Small intestine (tissue), 7 donors: Measurements from ENCODE around the gene ZNF384. TPM values are rescaled to one million over a fixed set of nuclear protein-coding genes. Genes with fewer than 3 reads are reported as not detected.
A peak's percentile ranks its signal among the peaks of the same experiment; 100 is the strongest.
"Not testable (repeated sequence)": the region's sequence is repeated elsewhere in the genome, so short reads cannot be mapped to it uniquely, and the experiment has no call there.

Experiments
- DNase-seq, 2 donors: peaks; one replicate each; pipeline versions ENCODE4 v3.0.0 to v3.0.0-alpha.2; 2013
- FAIRE-seq: peaks from 2 replicates; lab custom pipeline; 2012; peaks lifted over from hg19 to GRCh38; lab: Jason Lieb, UNC
- H3K27ac ChIP-seq, 3 donors: one replicate each; pipeline ENCODE4 v1.5.1; 2013; ENCODE audit warnings: low read length in 2 of 3, mild to moderate bottlenecking in 2 of 3, control low read depth in 1 of 3, inconsistent platforms in 1 of 3, low read depth in 1 of 3, moderate library complexity in 1 of 3
- H3K27me3 ChIP-seq, 3 donors: one replicate each; pipeline ENCODE4 v1.6.1; 2013; ENCODE audit warnings: low read length in 3 of 3, inconsistent platforms in 1 of 3; ENCODE audit not compliant: control insufficient read depth in 3 of 3, insufficient read depth in 3 of 3
- H3K36me3 ChIP-seq, 3 donors: one replicate each; pipeline ENCODE4 v1.6.1; 2013; ENCODE audit warnings: low read length in 3 of 3, inconsistent platforms in 1 of 3, low read depth in 1 of 3, mild to moderate bottlenecking in 1 of 3, moderate library complexity in 1 of 3; ENCODE audit not compliant: control insufficient read depth in 3 of 3, insufficient read depth in 2 of 3
- H3K4me1 ChIP-seq, 3 donors: one replicate each; pipeline ENCODE4 v1.6.1; 2013; ENCODE audit warnings: low read length in 2 of 3, inconsistent platforms in 1 of 3, low read depth in 1 of 3, mild to moderate bottlenecking in 1 of 3, moderate library complexity in 1 of 3; ENCODE audit not compliant: control insufficient read depth in 3 of 3, insufficient read depth in 2 of 3
- H3K4me3 ChIP-seq, 3 donors: one replicate each; pipeline ENCODE4 v1.5.1; 2013; ENCODE audit warnings: low read length in 3 of 3, control low read depth in 1 of 3, inconsistent platforms in 1 of 3, low read depth in 1 of 3, mild to moderate bottlenecking in 1 of 3, moderate library complexity in 1 of 3
- H3K9me3 ChIP-seq, 2 donors: one replicate each; pipeline ENCODE4 v1.6.1; 2013; ENCODE audit warnings: low read depth in 1 of 2, low read length in 1 of 2; ENCODE audit not compliant: control insufficient read depth in 2 of 2, insufficient read depth in 1 of 2
- WGBS, 3 donors: extraction: QIAGEN DNeasy Blood & Tissue Kit; methylation state at CpG; one replicate each; pipeline ENCODE4 v1.1.7; 2013; 5-methylcytosine and 5-hydroxymethylcytosine counted together
- polyA plus RNA-seq, 4 donors: library from polyadenylated mRNA; stranded (reverse) in 3 of 4; unstranded in 1 of 4; fragments of 200-250 nt in 3 of 4; fragments of 120-200 nt in 1 of 4; gene quantifications; one replicate each; pipeline versions ENCODE4 v1.2.1 to v1.2.3, GENCODE V29; 2013
- donor health status: healthy with polysubstance abuse.
- donor health status: control.
- donor health status: control.
- donor health status: Bipolar disorder and iron deficiency.
- donor health status: healthy.

The ZNF384 gene
- polyA plus RNA-seq, 4 donors = 26.2 to 82.3 (median 34.6) TPM

- no peak for DNase-seq
- Histone ChIP-seq H3K36me3 (peaks cover 1 to 16% (median 5%) of the 10 kb centered on the region in 3 donors), H3K4me1 (peaks cover 0 to 7% (median 5%) of the 10 kb centered on the region in 3 donors), H3K4me3 (peak overlapping the region; percentile 35 to 77 (median 67)), H3K27ac (peak overlapping the region; percentile 85 to 94 (median 89)), H3K9me3 (no peaks in the 10 kb centered on the region), H3K27me3 (no peaks in the 10 kb centered on the region)
- FAIRE-seq = no peak
- 12 to 30% (median 16%) methylated on average over 10 of the region's 10 CpGs for WGBS, 3 donors
Measured at GRCh38 chr12:6724409-6724797, 35.2 kb upstream of the ZNF384 start.

GRCh38 chr12:6723607-6724408 lies 34.6 kb upstream of the ZNF384 start, which contains the start of gene COPS7A:
Gene COPS7A (plus strand): TSS chr12:6724046. CDS start chr12:6724657, 611 bp downstream.
- H3K27me3 ChIP-seq = no peaks in the 10 kb centered on the region
- peaks cover 0 to 11% (median under 1%) of the 10 kb centered on the region in 3 donors for H3K36me3 ChIP-seq
- H3K4me1 ChIP-seq = peaks cover 0 to 7% (median 5%) of the 10 kb centered on the region in 3 donors
- peak within 1 kb of the TSS; percentile 85 to 94 (median 89) for H3K27ac ChIP-seq
- FAIRE-seq (peak; percentile 84), DNase-seq (peak; percentile 99)
- WGBS, 3 donors = 0 to 1% (median 0%) methylated on average over 48 to 49 of the region's 49 CpGs
- peak within 1 kb of the TSS; percentile 35 to 77 (median 67) for H3K4me3 ChIP-seq
- no peaks in the 10 kb centered on the region for H3K9me3 ChIP-seq

GRCh38 chr12:6722863-6723262 lies 33.7 kb upstream of the ZNF384 start:
- Histone ChIP-seq H3K27me3 (no peaks in the 10 kb centered on the region), H3K27ac (no peak overlapping the region), H3K9me3 (no peaks in the 10 kb centered on the region), H3K4me3 (no peak overlapping the region), H3K36me3 (peaks cover 0 to 3% (median 0%) of the 10 kb centered on the region in 3 donors), H3K4me1 (peaks cover 0 to 7% (median 5%) of the 10 kb centered on the region in 3 donors)
- no peak for FAIRE-seq
- no peak for DNase-seq
- WGBS, 3 donors = 66 to 76% (median 75%) methylated on average over 3 of the region's 3 CpGs

- DNase-seq (no peak), FAIRE-seq (no peak)
- no peaks in the 10 kb centered on the region for H3K27me3 ChIP-seq
Measured at GRCh38 chr12:6716874-6717437, 27.8 kb upstream of the ZNF384 start.

GRCh38 chr12:6716031-6716873 lies 27.1 kb upstream of the ZNF384 start:
- not testable (repeated sequence) for DNase-seq, H3K27ac ChIP-seq, H3K4me3 ChIP-seq, FAIRE-seq, H3K4me1 ChIP-seq, H3K36me3 ChIP-seq, H3K27me3 ChIP-seq, H3K9me3 ChIP-seq
- WGBS, 3 donors = 74 to 90% (median 88%) methylated on average over 6 to 28 of the region's 41 CpGs

More at GRCh38 chr12:6716874-6717437, 27.8 kb upstream of the ZNF384 start:
- 67 to 86% (median 79%) methylated on average over 7 to 8 of the region's 10 CpGs for WGBS, 3 donors
- H3K27ac ChIP-seq = no peak overlapping the region
- no peak overlapping the region for H3K4me3 ChIP-seq
- no peaks in the 10 kb centered on the region for H3K9me3 ChIP-seq
- H3K36me3 ChIP-seq = no peaks in the 10 kb centered on the region
- no peaks in the 10 kb centered on the region for H3K4me1 ChIP-seq

GRCh38 chr12:6708960-6709394 lies 19.8 kb upstream of the ZNF384 start:
- H3K9me3 ChIP-seq = no peaks in the 10 kb centered on the region
- no peak overlapping the region for H3K27ac ChIP-seq
- 68 to 88% (median 78%) methylated on average over 16 of the region's 16 CpGs for WGBS, 3 donors
- DNase-seq (no peak), FAIRE-seq (no peak)
- H3K27me3 ChIP-seq = peaks cover 0 to 6% (median 0%) of the 10 kb centered on the region in 3 donors
- H3K4me3 ChIP-seq = no peak overlapping the region
- no peaks in the 10 kb centered on the region for H3K36me3 ChIP-seq
- H3K4me1 ChIP-seq = no peaks in the 10 kb centered on the region

GRCh38 chr12:6708351-6708750 lies 19.2 kb upstream of the ZNF384 start:
- not testable (repeated sequence) for FAIRE-seq, DNase-seq, H3K4me1 ChIP-seq, H3K27ac ChIP-seq, H3K4me3 ChIP-seq, H3K9me3 ChIP-seq, H3K36me3 ChIP-seq
- WGBS, 3 donors = 92 to 94% (median 93%) methylated on average over 20 to 21 of the region's 21 CpGs
- H3K27me3 ChIP-seq = peaks cover 0 to 12% (median 2%) of the 10 kb centered on the region in 3 donors

- FAIRE-seq (no peak), DNase-seq (no peak)
- WGBS, 3 donors = 8 to 10% (median 9%) methylated on average over 10 of the region's 10 CpGs
- H3K4me1 ChIP-seq = peaks cover 0 to 5% (median 0%) of the 10 kb centered on the region in 3 donors
- no peak overlapping the region for H3K4me3 ChIP-seq
- no peaks in the 10 kb centered on the region for H3K36me3 ChIP-seq
- no peak overlapping the region for H3K27ac ChIP-seq
- no peaks in the 10 kb centered on the region for H3K9me3 ChIP-seq
- peaks cover 4 to 54% (median 20%) of the 10 kb centered on the region in 3 donors for H3K27me3 ChIP-seq
Measured at GRCh38 chr12:6703631-6704030, 14.5 kb upstream of the ZNF384 start.
